Panc1 (cell line): ENCODE results near the gene GSK3B.

ENCODE experiments used
- POLR2AphosphoS5 ChIP-seq: IDR thresholded peaks from 2 replicates; pipeline ENCODE4 v1.6.1; 2012; ENCODE audit warnings: mild to moderate bottlenecking, low read depth, low read length, moderate library complexity
- TF ChIP-seq, protein P1 (sequence below): fragments of 450-650 bp; IDR thresholded peaks from 2 replicates; pipeline ENCODE4 v1.5.1; 2017; ENCODE audit warnings: mild to moderate bottlenecking
- TF ChIP-seq, protein P2 (sequence below), 2 experiments: IDR thresholded peaks; 2 replicates each; pipeline ENCODE4 v1.6.1; 2011 to 2012; ENCODE audit warnings: low read depth in 2 of 2, control low read depth in 1 of 2, low read length in 1 of 2, mild to moderate bottlenecking in 1 of 2, moderate library complexity in 1 of 2; ENCODE audit not compliant: insufficient read depth in 1 of 2

DNA sequence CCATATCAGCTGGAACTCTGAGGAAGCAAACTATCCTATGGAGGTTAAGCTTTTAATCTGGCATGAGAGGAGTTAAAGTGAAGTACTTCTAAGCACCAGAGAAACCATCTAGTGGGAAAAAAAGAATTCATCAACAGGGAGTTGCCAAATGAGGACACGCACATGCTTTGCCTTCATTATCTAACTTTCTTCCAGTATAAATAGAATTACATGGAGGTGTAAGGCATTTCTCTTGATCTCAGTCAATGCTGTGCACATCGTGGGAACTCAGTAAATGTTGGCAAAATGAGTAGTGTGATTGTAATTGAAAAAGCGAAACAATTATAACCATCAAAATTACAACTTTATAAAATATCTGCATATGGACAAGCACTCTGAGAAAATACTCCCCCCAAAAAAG is 8.0 kb upstream of the GSK3B start:
- TF ChIP-seq, protein P1, sequence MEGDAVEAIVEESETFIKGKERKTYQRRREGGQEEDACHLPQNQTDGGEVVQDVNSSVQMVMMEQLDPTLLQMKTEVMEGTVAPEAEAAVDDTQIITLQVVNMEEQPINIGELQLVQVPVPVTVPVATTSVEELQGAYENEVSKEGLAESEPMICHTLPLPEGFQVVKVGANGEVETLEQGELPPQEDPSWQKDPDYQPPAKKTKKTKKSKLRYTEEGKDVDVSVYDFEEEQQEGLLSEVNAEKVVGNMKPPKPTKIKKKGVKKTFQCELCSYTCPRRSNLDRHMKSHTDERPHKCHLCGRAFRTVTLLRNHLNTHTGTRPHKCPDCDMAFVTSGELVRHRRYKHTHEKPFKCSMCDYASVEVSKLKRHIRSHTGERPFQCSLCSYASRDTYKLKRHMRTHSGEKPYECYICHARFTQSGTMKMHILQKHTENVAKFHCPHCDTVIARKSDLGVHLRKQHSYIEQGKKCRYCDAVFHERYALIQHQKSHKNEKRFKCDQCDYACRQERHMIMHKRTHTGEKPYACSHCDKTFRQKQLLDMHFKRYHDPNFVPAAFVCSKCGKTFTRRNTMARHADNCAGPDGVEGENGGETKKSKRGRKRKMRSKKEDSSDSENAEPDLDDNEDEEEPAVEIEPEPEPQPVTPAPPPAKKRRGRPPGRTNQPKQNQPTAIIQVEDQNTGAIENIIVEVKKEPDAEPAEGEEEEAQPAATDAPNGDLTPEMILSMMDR = no peak
- no peak for TF ChIP-seq POLR2AphosphoS5
- TF ChIP-seq, protein P2, sequence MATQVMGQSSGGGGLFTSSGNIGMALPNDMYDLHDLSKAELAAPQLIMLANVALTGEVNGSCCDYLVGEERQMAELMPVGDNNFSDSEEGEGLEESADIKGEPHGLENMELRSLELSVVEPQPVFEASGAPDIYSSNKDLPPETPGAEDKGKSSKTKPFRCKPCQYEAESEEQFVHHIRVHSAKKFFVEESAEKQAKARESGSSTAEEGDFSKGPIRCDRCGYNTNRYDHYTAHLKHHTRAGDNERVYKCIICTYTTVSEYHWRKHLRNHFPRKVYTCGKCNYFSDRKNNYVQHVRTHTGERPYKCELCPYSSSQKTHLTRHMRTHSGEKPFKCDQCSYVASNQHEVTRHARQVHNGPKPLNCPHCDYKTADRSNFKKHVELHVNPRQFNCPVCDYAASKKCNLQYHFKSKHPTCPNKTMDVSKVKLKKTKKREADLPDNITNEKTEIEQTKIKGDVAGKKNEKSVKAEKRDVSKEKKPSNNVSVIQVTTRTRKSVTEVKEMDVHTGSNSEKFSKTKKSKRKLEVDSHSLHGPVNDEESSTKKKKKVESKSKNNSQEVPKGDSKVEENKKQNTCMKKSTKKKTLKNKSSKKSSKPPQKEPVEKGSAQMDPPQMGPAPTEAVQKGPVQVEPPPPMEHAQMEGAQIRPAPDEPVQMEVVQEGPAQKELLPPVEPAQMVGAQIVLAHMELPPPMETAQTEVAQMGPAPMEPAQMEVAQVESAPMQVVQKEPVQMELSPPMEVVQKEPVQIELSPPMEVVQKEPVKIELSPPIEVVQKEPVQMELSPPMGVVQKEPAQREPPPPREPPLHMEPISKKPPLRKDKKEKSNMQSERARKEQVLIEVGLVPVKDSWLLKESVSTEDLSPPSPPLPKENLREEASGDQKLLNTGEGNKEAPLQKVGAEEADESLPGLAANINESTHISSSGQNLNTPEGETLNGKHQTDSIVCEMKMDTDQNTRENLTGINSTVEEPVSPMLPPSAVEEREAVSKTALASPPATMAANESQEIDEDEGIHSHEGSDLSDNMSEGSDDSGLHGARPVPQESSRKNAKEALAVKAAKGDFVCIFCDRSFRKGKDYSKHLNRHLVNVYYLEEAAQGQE (IDR thresholded peaks at IDR 0.05; ENCODE audit: insufficient read depth in 1 of 2, low read depth in 2 of 2, low read length in 1 of 2) = no peak
